Measurements from ENCODE around the gene PPM1J.

PPM1J gene

GRCh38 chr1:112687785-112688496 is 27.2 kb downstream of the PPM1J start:
- no peak for DNase-seq (ENCODE audit: low read depth)

- DNase-seq (ENCODE audit: low read depth): no peak
Measured at GRCh38 chr1:112687361-112687760, 27.8 kb downstream of the PPM1J start.

DNA sequence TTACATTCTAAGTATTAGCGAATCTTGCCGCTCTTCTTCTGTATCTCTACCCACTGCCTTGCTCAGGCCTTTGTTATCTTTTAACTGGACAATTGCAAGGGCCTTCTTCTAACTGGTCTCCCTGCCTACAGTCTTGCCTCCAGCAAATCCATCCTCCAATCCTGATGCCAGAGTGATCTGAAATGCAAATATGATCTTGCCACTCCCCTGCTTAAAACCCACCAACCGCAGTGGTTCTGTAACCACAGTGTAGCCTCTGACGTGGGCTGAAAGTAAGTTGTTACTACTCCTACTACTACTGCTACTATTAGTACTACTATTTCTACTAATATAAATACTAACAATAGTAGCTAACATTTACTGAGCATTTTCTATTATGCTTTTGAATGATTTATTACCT is 28.3 kb downstream of the PPM1J start:
- peak; percentile 32 for DNase-seq (ENCODE audit: low read depth)

- DNase-seq (ENCODE audit: low read depth): no peak
Measured at GRCh38 chr1:112686417-112686816, 28.7 kb downstream of the PPM1J start.

DNA sequence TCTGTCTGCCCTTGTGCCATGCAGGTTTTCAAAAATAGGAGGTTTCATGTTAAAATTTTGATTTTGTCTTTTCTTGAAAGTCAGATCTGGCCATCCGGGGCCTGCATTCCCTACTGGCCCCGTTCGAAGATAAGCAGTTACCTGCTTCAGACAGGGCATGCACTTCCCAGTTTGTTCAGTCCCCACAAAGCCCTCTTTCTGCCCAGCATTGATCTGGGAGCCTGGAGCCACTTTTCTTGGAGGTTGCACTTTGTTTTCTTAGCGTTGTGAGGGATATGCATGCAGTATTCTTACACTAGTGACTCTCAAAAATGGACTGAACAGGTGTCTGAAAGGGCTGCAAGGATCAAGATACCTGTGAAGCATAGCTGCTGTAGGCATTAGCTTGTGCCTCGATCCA is 29.2 kb downstream of the PPM1J start:
- no peak for DNase-seq (ENCODE audit: low read depth)

GRCh38 chr1:112678605-112679004 is 36.5 kb downstream of the PPM1J start:
- DNase-seq (ENCODE audit: low read depth): no peak

DNA sequence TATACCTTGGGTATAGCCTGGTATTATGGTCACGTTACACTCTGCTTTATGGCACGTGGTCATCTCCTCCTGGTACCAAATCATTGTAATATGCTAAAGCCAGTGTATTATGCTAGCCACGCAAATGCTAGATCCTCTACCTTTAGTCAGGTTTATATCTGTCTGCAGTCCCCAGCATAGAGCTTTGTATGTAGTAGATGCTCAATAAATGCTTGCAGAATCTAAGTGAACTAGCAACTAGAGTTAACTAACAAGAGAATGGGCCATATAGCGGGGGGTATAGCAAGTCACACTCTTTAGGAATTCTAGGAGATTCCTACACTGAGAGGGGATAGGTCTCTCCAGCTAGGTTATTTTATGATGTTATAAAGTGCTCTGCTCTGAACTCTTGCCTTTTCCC is 37.6 kb downstream of the PPM1J start:
- DNase-seq (ENCODE audit: low read depth): no peak

DNA sequence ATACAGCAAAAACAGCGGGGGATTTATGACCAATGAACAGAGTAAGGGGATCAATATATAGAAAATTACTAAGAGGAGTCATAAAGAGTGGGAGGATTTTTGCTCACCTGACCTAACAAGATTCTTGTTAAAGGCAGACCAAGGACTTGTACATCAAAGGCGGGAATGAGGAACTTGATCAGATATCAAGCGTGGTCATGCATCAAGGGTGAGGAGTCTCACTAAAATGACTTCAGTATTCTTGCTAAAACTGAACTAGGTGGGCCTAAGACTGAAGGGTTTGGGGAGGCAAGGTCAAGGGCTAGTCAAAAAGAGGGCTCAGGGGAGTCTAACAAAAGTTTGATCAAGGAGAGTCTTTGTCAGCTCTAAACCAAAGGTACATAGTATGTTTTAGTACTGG is 38.6 kb downstream of the PPM1J start:
- no peak for DNase-seq (ENCODE audit: low read depth)

GRCh38 chr1:112675728-112676381 is 39.3 kb downstream of the PPM1J start:
- no peak for DNase-seq (ENCODE audit: low read depth)

- peak; percentile 10 for DNase-seq (ENCODE audit: low read depth)
Measured at GRCh38 chr1:112674986-112675727, 40.0 kb downstream of the PPM1J start.

DNA sequence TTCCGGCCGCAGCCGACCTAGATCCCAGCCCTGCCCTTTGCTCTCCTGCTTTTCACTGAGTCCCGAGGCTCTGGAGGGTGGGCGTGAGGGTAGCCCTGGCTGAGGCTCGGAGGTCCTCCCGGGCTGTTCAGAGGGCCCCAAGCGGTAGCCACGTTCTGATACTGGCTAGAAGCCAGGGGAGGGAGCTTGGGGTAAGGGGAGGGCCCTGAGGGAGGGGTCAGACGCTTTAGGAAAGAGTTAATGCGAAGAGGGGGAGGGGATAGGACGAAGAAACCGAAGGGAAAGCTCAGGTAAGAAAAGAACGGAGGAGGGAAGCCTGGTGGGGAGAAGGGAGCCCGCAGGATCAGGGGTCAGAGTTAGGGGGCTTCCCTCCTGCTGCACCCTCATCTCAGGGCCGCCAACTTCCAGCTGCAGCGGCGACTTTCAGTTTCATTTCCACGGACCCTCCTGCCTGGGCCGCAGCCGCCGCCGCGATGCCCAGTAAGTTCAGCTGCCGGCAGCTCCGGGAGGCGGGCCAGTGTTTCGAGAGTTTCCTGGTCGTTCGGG is 40.6 kb downstream of the PPM1J start, which contains the start of gene MOV10:
MOV10 (plus strand) TSS at position 220 of the 546 bp plus-strand sequence; CDS start at position 474, 254 bp downstream.
- DNase-seq (ENCODE audit: low read depth): peak; percentile 69

GRCh38 chr1:112673592-112674439 is 41.3 kb downstream of the PPM1J start:
- DNase-seq (ENCODE audit: low read depth): peak; percentile 63

DNA sequence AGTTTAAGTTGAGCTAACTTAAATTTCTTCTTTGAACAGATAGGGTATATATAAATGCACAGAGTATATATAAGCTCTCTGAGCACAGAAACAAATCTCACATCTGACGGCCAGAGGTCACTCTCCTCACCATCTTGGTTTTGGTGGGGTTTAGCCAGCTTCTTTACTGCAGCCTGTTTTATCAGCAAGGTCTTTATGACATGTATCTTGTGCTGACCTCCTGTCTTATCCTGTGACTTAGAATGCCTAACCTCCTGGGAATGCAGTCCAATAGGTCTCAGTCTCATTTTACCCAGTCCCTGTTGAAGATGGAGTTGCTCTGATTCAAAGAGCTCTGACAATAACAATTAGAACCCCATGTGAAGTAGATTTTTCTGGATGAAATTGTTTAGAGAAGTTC is 42.3 kb downstream of the PPM1J start:
- DNase-seq (ENCODE audit: low read depth): no peak

- peak; percentile 36 for DNase-seq (ENCODE audit: low read depth)
Measured at GRCh38 chr1:112672009-112672408, 43.1 kb downstream of the PPM1J start.

DNA sequence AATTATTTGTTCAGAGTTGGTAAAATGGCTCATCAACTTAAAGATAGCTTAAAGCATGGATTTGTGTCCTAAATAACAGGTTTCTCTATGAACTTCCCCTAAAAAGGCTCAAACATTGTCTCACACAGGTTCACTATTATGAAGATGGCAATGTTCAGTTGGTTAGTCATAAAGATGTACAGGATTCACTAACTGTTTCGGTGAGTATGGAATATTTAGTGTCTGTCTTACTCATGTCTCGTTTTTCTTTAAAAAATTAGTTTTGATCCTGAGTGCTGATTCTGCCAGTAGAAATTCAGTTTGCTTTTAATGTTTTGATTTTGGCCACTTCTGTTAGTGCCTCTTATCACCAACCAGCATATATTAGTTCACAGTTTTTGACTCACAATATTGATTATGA is 48.2 kb downstream of the PPM1J start:
- no peak for DNase-seq (ENCODE audit: low read depth)

DNA sequence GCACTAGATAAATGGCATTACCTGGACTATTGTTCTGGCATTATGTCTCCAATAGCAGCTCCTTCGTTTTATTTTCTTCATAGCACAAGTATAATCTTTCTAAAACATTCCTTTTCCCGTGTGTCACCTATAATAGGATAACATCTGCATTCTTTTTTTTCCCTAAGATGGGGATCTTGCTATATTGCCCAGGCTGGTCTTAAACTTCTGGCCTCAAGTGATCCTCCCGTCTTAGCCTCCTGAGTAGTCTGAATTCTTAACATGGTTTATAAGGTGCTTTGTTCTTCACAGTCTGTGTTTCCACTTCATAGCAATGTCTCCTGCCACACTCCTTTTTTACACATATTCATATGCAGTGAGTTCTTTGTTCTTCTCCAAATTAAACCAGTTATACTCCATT is 49.3 kb downstream of the PPM1J start:
- no peak for DNase-seq (ENCODE audit: low read depth)

Measured in amniotic epithelial cell (primary cell).